Head of caudate nucleus (tissue), 42 donors: ENCODE data around the gene CENPT.

Experiments used
- DNase-seq, 42 donors: peaks; one replicate each; pipeline versions ENCODE4 v3.0.0 to v3.0.0-alpha.2; 2020 to 2021; ENCODE audit warnings: mixed read lengths in 7 of 42
- intact Hi-C: fragments of 100-400 bp; cut with DNase I; formaldehyde crosslinking; loops from one replicate; pipeline ENCODE4 v1.15.0; 2022

Gene CENPT

GRCh38 chr16:67847064-67847861 lies at the start of gene CENPT:
Gene CENPT, minus strand, starts transcription at chr16:67847693. Its CDS starts 13,834 bp downstream, at chr16:67833859.
- peak in 22 of 42 donors; percentile 23 to 81 (median 64) for DNase-seq

GRCh38 chr16:67897231-67897630 lies 49.7 kb upstream of the CENPT start:
- intact Hi-C loops, result no loop called here
- peak in 3 of 42 donors; percentile 28 to 66 (median 43) for DNase-seq

More at GRCh38 chr16:67847064-67847861, at the start of gene CENPT:
- intact Hi-C loops, result loop anchor here (2.0 kb wide), 1 partner anchor 36 kb away; no protein-coding TSS in a partner anchor

GRCh38 chr16:67893743-67894399 lies 46.4 kb upstream of the CENPT start:
- intact Hi-C loops, result no loop called here

GRCh38 chr16:67892899-67893742 lies 45.6 kb upstream of the CENPT start, which contains the start of gene PSKH1:
Gene PSKH1, plus strand, starts transcription at chr16:67893254. Its CDS starts 15,496 bp downstream, at chr16:67908750.
- intact Hi-C loops, result no loop called here
- peak; percentile 94 to 99 (median 98) for DNase-seq

More at GRCh38 chr16:67893743-67894399, 46.4 kb upstream of the CENPT start:
- peak in 1 of 42 donors; percentile 16 for DNase-seq

GRCh38 chr16:67892375-67892774 lies 44.9 kb upstream of the CENPT start:
- no peak for DNase-seq
- intact Hi-C loops, result no loop called here

GRCh38 chr16:67888331-67888730 lies 40.8 kb upstream of the CENPT start:
- intact Hi-C loops, result no loop called here
- no peak for DNase-seq

GRCh38 chr16:67886387-67886786 lies 38.9 kb upstream of the CENPT start:
- no peak for DNase-seq
- intact Hi-C loops, result no loop called here

- no peak for DNase-seq
- intact Hi-C loops, result no loop called here
Observed at GRCh38 chr16:67885976-67886375, 38.5 kb upstream of the CENPT start.

- intact Hi-C loops, result no loop called here
- DNase-seq, result no peak
Observed at GRCh38 chr16:67885545-67885944, 38.1 kb upstream of the CENPT start.

- intact Hi-C loops, result no loop called here
- peak; percentile 89 to 98 (median 96) for DNase-seq
Observed at GRCh38 chr16:67884684-67885083, 37.2 kb upstream of the CENPT start, which contains the start of gene NRN1L. Gene NRN1L, plus strand, starts transcription at chr16:67884885. Its CDS starts 19 bp downstream, at chr16:67884904.

- intact Hi-C loops, result loop anchor here (2.0 kb wide), 2 partner anchors 37 to 45 kb away; partner anchors contain the start of genes CENPT and NUTF2
- DNase-seq, result peak in 41 of 42 donors; percentile 31 to 85 (median 69)
Observed at GRCh38 chr16:67883872-67884261, 36.4 kb upstream of the CENPT start.

GRCh38 chr16:67883146-67883871 lies 35.8 kb upstream of the CENPT start:
- DNase-seq, result no peak
- intact Hi-C loops, result loop anchor here (2.0 kb wide), 2 partner anchors 37 to 45 kb away; partner anchors contain the start of genes CENPT and NUTF2

GRCh38 chr16:67882374-67883145 lies 35.1 kb upstream of the CENPT start:
- peak; percentile 59 to 94 (median 86) for DNase-seq
- intact Hi-C loops, result loop anchor here (2.0 kb wide), 2 partner anchors 36 to 46 kb away; partner anchors contain the start of genes CENPT and NUTF2

GRCh38 chr16:67881621-67882161 lies 34.2 kb upstream of the CENPT start:
- DNase-seq, result peak; percentile 8 to 84 (median 60)

GRCh38 chr16:67880584-67880983 lies 33.1 kb upstream of the CENPT start:
- no peak for DNase-seq
- intact Hi-C loops, result no loop called here

More at GRCh38 chr16:67881621-67882161, 34.2 kb upstream of the CENPT start:
- intact Hi-C loops, result loop anchor here (2.0 kb wide), 2 partner anchors 35 to 47 kb away; partner anchors contain the start of genes CENPT and NUTF2

GRCh38 chr16:67879936-67880335 lies 32.4 kb upstream of the CENPT start:
- no peak for DNase-seq
- intact Hi-C loops, result no loop called here

GRCh38 chr16:67879462-67879861 lies 32.0 kb upstream of the CENPT start:
- intact Hi-C loops, result no loop called here

More at GRCh38 chr16:67879462-67879861, 32.0 kb upstream of the CENPT start:
- DNase-seq, result no peak
